ENCODE results near the gene MOB3B. TPM values are rescaled to one million over a fixed set of nuclear protein-coding genes. Genes with fewer than 3 reads are reported as not detected.

The MOB3B gene
- total and polyA plus RNA-seq, 2 donors, result 2.3 to 7.8 TPM

DNA sequence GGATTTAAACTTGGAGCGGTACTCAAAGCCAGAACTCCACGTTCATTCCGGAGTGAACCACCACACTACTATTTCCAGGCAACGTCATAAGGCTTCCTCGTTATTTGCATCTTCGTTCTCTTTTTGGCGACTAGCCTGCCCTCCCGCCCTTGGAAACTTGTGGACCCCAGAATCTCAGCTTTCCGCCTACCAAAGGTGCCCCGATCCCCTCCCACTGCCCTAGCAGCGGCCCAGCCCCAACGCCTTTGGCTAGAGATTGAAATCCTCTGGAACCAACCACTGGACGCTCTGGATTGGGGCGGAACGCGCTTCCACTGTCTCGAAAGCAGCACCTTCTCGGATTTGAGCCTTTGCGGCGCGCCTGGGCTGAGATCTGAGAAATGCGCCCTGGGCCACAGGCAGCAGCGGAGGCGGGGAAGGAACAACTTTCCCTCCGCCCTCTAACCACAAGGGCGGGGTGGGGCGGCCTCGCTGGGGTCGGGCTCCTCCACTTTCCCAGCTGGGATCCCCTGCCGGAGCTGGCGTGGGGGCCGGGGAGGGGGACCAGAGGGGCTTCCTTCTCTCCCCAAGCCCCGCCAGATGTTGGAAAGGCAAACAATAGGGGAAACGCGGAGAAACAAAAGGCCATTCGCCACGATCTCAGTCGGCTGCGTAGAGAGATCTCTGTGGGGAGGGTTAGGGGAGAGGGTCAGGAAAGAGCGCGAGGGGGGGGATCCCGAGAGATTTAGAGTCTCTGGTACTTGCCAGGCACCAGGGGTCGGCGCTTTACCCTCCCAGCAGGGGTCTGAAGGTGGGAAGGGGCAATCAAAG, 1.3 kb downstream of the MOB3B start:
- H3K4me3 ChIP-seq (ENCODE audit: low read length in 2 of 2), result peak overlapping the region; percentile 53 to 64
- peaks cover 10 to 23% of the 10 kb centered on the region in 2 donors for H3K4me1 ChIP-seq (ENCODE audit: control insufficient read depth in 2 of 2, insufficient read depth in 2 of 2, low read length in 2 of 2)
- peak overlapping the region; percentile 44 to 74 for H3K27ac ChIP-seq (ENCODE audit: low read depth in 1 of 2, low read length in 1 of 2)
- 4% methylated on average over 44 of the region's 44 CpGs for WGBS
- DNase-seq (ENCODE audit: low read depth in 6 of 9, low spot score in 9 of 9), result peak in 8 of 9 donors; percentile 22 to 76 (median 42)
- peaks cover 4 to 23% of the 10 kb centered on the region in 2 donors for H3K27me3 ChIP-seq (ENCODE audit: control insufficient read depth in 2 of 2, insufficient read depth in 1 of 2, low read length in 1 of 2)
- H3K9me3 ChIP-seq (ENCODE audit: control insufficient read depth in 2 of 2, insufficient read depth in 1 of 2, low read length in 1 of 2), result no peaks in the 10 kb centered on the region
- no peaks in the 10 kb centered on the region for H3K36me3 ChIP-seq (ENCODE audit: control insufficient read depth in 2 of 2, insufficient read depth in 2 of 2, low read length in 1 of 2)

DNA sequence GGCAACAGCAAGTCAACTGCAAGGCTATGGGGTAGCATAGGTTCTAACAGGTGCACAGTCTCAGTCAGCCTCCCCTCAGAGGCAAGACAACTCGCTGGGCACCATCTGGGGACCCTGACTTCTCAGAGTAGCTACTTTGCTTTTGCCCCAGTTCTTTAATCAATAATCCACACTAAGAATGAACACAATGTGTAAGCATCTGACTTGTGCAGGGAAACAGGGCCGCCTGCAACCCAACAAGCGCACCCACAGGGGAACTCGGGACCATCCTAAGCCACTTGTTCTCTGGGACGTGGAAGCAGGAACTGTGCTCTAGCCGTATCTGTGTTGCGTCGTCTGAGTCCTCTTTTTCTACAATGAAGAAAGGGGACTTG, 1.9 kb downstream of the MOB3B start:
- Histone ChIP-seq H3K4me1 (ENCODE audit: control insufficient read depth in 2 of 2, insufficient read depth in 2 of 2, low read length in 2 of 2) (peaks cover 10 to 23% of the 10 kb centered on the region in 2 donors), H3K4me3 (ENCODE audit: low read length in 2 of 2) (peak overlapping the region; percentile 53 to 64), H3K27me3 (ENCODE audit: control insufficient read depth in 2 of 2, insufficient read depth in 1 of 2, low read length in 1 of 2) (peaks cover 4 to 23% of the 10 kb centered on the region in 2 donors), H3K36me3 (ENCODE audit: control insufficient read depth in 2 of 2, insufficient read depth in 2 of 2, low read length in 1 of 2) (no peaks in the 10 kb centered on the region), H3K27ac (ENCODE audit: low read depth in 1 of 2, low read length in 1 of 2) (peak overlapping the region in 1 of 2 donors; percentile 44), H3K9me3 (ENCODE audit: control insufficient read depth in 2 of 2, insufficient read depth in 1 of 2, low read length in 1 of 2) (no peaks in the 10 kb centered on the region)
- DNase-seq (ENCODE audit: low read depth in 6 of 9, low spot score in 9 of 9), result no peak
- whole genome bisulfite sequencing, result 63% methylated on average over 8 of the region's 8 CpGs

DNA sequence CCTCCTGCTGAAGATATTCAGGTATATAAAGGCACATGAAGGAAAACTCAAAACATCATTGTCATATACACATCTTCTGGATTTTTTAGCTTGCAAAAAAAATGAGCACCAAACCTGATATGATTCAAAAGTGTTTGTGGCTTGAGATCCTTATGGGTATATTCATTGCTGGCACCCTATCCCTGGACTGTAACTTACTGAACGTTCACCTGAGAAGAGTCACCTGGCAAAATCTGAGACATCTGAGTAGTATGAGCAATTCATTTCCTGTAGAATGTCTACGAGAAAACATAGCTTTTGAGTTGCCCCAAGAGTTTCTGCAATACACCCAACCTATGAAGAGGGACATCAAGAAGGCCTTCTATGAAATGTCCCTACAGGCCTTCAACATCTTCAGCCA, 5.4 kb downstream of the MOB3B start, which contains the start of gene IFNK:
Gene IFNK (plus strand): TSS at position 55 of the 400 bp plus-strand sequence. CDS start 47 bp downstream, at position 102.
- Histone ChIP-seq H3K36me3 (ENCODE audit: control insufficient read depth in 2 of 2, insufficient read depth in 2 of 2, low read length in 1 of 2) (no peaks in the 10 kb centered on the region), H3K4me3 (ENCODE audit: low read length in 2 of 2) (no peak within 1 kb of the TSS), H3K9me3 (ENCODE audit: control insufficient read depth in 2 of 2, insufficient read depth in 1 of 2, low read length in 1 of 2) (no peaks in the 10 kb centered on the region), H3K27ac (ENCODE audit: low read depth in 1 of 2, low read length in 1 of 2) (no peak within 1 kb of the TSS), H3K27me3 (ENCODE audit: control insufficient read depth in 2 of 2, insufficient read depth in 1 of 2, low read length in 1 of 2) (peaks cover 4 to 20% of the 10 kb centered on the region in 2 donors), H3K4me1 (ENCODE audit: control insufficient read depth in 2 of 2, insufficient read depth in 2 of 2, low read length in 2 of 2) (peaks cover 9 to 19% of the 10 kb centered on the region in 2 donors)
- WGBS, result 89% methylated on average over 2 of the region's 2 CpGs
- no peak for DNase-seq (ENCODE audit: low read depth in 6 of 9, low spot score in 9 of 9)

DNA sequence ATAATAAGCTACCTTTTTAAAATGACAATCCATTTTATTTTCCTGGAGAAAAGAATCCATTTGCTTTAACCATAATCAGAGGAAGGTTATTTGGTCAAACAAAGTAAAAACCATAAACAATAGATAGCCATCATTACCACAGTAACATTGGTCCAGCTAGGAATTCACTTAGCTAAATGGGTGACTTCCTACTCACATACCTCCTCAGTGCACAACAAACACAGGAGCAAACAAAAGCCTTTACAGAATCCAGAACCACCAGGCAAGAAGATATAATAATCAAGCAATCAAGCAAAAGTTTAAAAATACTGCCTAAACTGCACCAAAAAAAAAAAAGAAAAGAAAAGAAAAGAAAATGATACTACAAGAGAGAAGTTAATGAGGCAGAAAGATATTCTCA, 6.5 kb downstream of the MOB3B start:
- H3K4me1 ChIP-seq (ENCODE audit: control insufficient read depth in 2 of 2, insufficient read depth in 2 of 2, low read length in 2 of 2), result peaks cover 4 to 8% of the 10 kb centered on the region in 2 donors
- no peak for DNase-seq (ENCODE audit: low read depth in 6 of 9, low spot score in 9 of 9)
- H3K4me3 ChIP-seq (ENCODE audit: low read length in 2 of 2), result no peak overlapping the region
- H3K27me3 ChIP-seq (ENCODE audit: control insufficient read depth in 2 of 2, insufficient read depth in 1 of 2, low read length in 1 of 2), result peaks cover 4 to 9% of the 10 kb centered on the region in 2 donors
- no peaks in the 10 kb centered on the region for H3K36me3 ChIP-seq (ENCODE audit: control insufficient read depth in 2 of 2, insufficient read depth in 2 of 2, low read length in 1 of 2)
- no peak overlapping the region for H3K27ac ChIP-seq (ENCODE audit: low read depth in 1 of 2, low read length in 1 of 2)
- H3K9me3 ChIP-seq (ENCODE audit: control insufficient read depth in 2 of 2, insufficient read depth in 1 of 2, low read length in 1 of 2), result no peaks in the 10 kb centered on the region

DNA sequence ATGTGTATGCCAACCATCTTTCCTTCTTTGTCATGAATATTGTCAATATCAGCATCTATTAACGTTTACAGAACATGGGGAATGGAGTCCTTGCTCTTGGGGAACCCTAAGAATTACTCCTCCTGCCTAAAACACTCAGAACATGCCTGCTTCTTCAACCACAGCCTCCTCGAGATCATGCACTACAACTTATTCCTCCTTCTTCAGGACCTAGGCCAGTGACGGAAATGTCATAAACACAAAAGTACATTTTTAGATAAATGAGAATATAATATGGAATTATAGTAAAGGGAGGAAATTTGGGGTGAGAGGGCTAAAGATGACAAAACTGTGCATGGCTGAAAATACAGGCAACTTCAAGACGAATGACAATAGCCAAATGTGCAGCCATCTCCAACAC, 8.6 kb downstream of the MOB3B start:
- 95% methylated on average over 4 of the region's 4 CpGs for WGBS
- Histone ChIP-seq H3K27ac (ENCODE audit: low read depth in 1 of 2, low read length in 1 of 2) (no peak overlapping the region), H3K36me3 (ENCODE audit: control insufficient read depth in 2 of 2, insufficient read depth in 2 of 2, low read length in 1 of 2) (no peaks in the 10 kb centered on the region), H3K4me3 (ENCODE audit: low read length in 2 of 2) (no peak overlapping the region), H3K27me3 (ENCODE audit: control insufficient read depth in 2 of 2, insufficient read depth in 1 of 2, low read length in 1 of 2) (no peaks in the 10 kb centered on the region), H3K4me1 (ENCODE audit: control insufficient read depth in 2 of 2, insufficient read depth in 2 of 2, low read length in 2 of 2) (no peaks in the 10 kb centered on the region), H3K9me3 (ENCODE audit: control insufficient read depth in 2 of 2, insufficient read depth in 1 of 2, low read length in 1 of 2) (no peaks in the 10 kb centered on the region)
- DNase-seq (ENCODE audit: low read depth in 6 of 9, low spot score in 9 of 9), result no peak

DNA sequence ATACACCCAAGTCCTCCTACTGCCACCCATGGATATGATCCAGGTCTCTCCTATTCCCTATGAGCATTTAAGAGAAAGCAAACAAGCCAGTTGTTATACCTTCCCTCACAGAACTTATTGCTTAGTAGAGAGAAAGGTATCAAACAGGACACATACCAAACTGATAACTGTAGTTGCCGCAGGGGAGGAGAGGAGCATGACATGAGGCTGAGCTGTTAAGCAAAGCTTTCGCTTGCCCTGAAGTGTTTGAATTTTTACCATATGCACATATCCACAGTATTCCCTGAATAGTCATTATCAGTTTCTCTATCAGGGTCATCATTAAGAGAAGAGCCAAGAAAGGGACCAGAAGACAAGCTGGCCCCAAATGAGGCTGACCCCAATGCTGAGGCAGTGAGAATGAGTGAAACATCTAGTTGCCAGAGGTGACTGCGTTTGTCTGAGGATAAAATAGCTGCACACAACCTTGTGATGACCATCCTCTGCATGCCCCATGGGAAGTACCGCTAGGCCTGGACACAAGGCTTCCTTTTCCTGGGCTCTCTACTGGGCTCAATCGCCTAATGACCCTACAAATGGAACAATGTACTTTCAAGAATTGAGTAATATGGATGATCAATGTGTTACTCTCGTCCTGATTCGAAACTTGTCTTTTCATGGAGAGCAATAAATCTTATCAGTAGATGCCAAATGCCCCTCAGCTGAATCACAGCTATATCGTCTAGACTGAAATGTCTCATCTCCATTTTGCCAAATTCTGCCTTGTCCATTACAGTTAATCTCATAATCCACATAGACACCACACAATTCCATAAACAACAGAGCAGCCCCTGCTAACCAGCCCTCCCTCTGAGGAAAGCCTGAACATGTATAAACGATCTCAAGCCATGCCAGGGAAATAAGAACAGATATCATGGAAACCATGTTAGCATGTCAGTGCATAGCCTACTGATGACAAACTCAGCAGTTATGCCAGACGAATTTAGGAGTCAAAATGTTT, 9.8 kb downstream of the MOB3B start:
- DNase-seq (ENCODE audit: low read depth in 6 of 9, low spot score in 9 of 9), result no peak
- Histone ChIP-seq H3K27ac (ENCODE audit: low read depth in 1 of 2, low read length in 1 of 2) (no peak overlapping the region), H3K27me3 (ENCODE audit: control insufficient read depth in 2 of 2, insufficient read depth in 1 of 2, low read length in 1 of 2) (no peaks in the 10 kb centered on the region), H3K4me1 (ENCODE audit: control insufficient read depth in 2 of 2, insufficient read depth in 2 of 2, low read length in 2 of 2) (no peaks in the 10 kb centered on the region), H3K4me3 (ENCODE audit: low read length in 2 of 2) (no peak overlapping the region), H3K36me3 (ENCODE audit: control insufficient read depth in 2 of 2, insufficient read depth in 2 of 2, low read length in 1 of 2) (no peaks in the 10 kb centered on the region), H3K9me3 (ENCODE audit: control insufficient read depth in 2 of 2, insufficient read depth in 1 of 2, low read length in 1 of 2) (no peaks in the 10 kb centered on the region)
- 95% methylated on average over 10 of the region's 10 CpGs for WGBS

DNA sequence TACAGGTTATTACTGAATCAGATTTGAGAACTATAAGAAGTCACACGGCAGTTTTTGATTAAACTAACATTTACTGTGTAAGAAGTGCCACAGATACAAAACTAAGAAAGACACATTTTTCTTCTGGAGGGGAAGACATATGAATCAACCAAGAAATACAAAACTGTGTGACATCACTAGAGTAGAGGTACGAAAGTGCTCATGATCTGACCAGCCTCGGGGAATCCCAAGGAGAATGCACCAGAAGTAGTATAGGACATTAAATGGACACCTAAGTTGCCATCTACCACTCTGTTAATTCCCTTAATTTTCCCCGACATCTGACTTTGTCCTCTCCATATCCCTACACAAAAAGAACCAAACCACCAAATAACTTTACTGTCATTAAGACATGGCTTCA, 10.8 kb downstream of the MOB3B start:
- Histone ChIP-seq H3K27ac (ENCODE audit: low read depth in 1 of 2, low read length in 1 of 2) (no peak overlapping the region), H3K4me1 (ENCODE audit: control insufficient read depth in 2 of 2, insufficient read depth in 2 of 2, low read length in 2 of 2) (no peaks in the 10 kb centered on the region), H3K4me3 (ENCODE audit: low read length in 2 of 2) (no peak overlapping the region), H3K27me3 (ENCODE audit: control insufficient read depth in 2 of 2, insufficient read depth in 1 of 2, low read length in 1 of 2) (no peaks in the 10 kb centered on the region), H3K36me3 (ENCODE audit: control insufficient read depth in 2 of 2, insufficient read depth in 2 of 2, low read length in 1 of 2) (no peaks in the 10 kb centered on the region), H3K9me3 (ENCODE audit: control insufficient read depth in 2 of 2, insufficient read depth in 1 of 2, low read length in 1 of 2) (no peaks in the 10 kb centered on the region)
- 96% methylated on average over 4 of the region's 4 CpGs for WGBS
- DNase-seq (ENCODE audit: low read depth in 6 of 9, low spot score in 9 of 9), result no peak

DNA sequence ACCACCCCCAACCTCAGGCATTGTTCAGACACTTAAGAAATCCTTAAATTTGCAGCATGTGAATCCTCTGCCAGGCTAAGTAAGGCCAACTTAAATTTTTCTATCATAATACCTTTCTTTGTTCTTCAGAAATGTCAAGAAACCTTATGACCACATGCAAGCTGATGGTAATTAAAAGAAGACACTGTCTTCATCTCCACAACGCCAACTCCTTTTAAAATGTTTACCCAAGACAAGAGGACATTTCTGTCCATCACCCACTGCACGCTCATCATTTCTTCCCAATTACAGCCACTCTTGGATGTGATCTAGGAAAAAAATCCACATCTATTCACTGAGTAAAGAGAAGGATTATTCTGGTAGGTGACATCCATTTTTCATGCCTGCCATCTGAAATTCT, 11.6 kb downstream of the MOB3B start:
- Histone ChIP-seq H3K4me3 (ENCODE audit: low read length in 2 of 2) (no peak overlapping the region), H3K36me3 (ENCODE audit: control insufficient read depth in 2 of 2, insufficient read depth in 2 of 2, low read length in 1 of 2) (no peaks in the 10 kb centered on the region), H3K27me3 (ENCODE audit: control insufficient read depth in 2 of 2, insufficient read depth in 1 of 2, low read length in 1 of 2) (no peaks in the 10 kb centered on the region), H3K4me1 (ENCODE audit: control insufficient read depth in 2 of 2, insufficient read depth in 2 of 2, low read length in 2 of 2) (no peaks in the 10 kb centered on the region), H3K27ac (ENCODE audit: low read depth in 1 of 2, low read length in 1 of 2) (no peak overlapping the region), H3K9me3 (ENCODE audit: control insufficient read depth in 2 of 2, insufficient read depth in 1 of 2, low read length in 1 of 2) (no peaks in the 10 kb centered on the region)
- no peak for DNase-seq (ENCODE audit: low read depth in 6 of 9, low spot score in 9 of 9)
- WGBS, result 98% methylated on average over 2 of the region's 2 CpGs

DNA sequence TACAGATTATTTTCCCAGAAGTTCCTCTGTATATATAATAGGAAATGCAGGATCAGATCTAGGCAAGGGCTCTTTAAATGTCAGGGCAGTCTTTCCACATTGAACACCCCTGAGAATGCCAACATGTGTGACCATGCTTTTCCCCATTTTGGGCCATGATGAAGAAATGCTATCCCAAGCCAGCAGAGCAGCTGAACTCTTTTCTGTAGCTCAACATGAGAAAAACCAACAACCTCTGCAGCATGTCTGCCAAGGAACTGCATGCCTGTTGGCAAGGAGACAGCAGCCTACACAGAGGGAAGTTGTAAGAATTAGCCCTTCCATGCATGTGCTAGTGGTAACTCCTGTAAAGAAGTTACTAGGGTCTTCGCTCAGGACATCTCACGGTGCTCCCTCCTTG, 15.1 kb downstream of the MOB3B start:
- Histone ChIP-seq H3K4me1 (ENCODE audit: control insufficient read depth in 2 of 2, insufficient read depth in 2 of 2, low read length in 2 of 2) (no peaks in the 10 kb centered on the region), H3K4me3 (ENCODE audit: low read length in 2 of 2) (no peak overlapping the region), H3K9me3 (ENCODE audit: control insufficient read depth in 2 of 2, insufficient read depth in 1 of 2, low read length in 1 of 2) (no peaks in the 10 kb centered on the region), H3K27me3 (ENCODE audit: control insufficient read depth in 2 of 2, insufficient read depth in 1 of 2, low read length in 1 of 2) (no peaks in the 10 kb centered on the region), H3K27ac (ENCODE audit: low read depth in 1 of 2, low read length in 1 of 2) (peak overlapping the region in 1 of 2 donors; percentile 3), H3K36me3 (ENCODE audit: control insufficient read depth in 2 of 2, insufficient read depth in 2 of 2, low read length in 1 of 2) (no peaks in the 10 kb centered on the region)
- DNase-seq (ENCODE audit: low read depth in 6 of 9, low spot score in 9 of 9), result no peak
- WGBS, result 97% methylated on average over 2 of the region's 2 CpGs
